Transverse colon (tissue), 4 donors: Measurements from ENCODE around the gene ANK3. TPM values are rescaled to one million over a fixed set of nuclear protein-coding genes. Genes with fewer than 3 reads are reported as not detected.
A peak's percentile ranks its signal among the peaks of the same experiment; 100 is the strongest.

Experiments
- DNase-seq: peaks from one replicate; pipeline ENCODE4 v3.0.0-alpha.2; 2019
- H3K27ac ChIP-seq, 4 donors: fragments of 200-600 bp; sonication (generic); 2 replicates each; pipeline ENCODE4 v1.5.1; 2016 to 2018; ENCODE audit warnings: inconsistent platforms in 4 of 4
- H3K27me3 ChIP-seq: fragments of 200-600 bp; sonication (generic); 2 replicates; pipeline ENCODE4 v1.5.1; 2017; ENCODE audit warnings: inconsistent platforms
- H3K36me3 ChIP-seq, 4 donors: fragments of 200-600 bp; sonication (generic); 2 replicates each; pipeline ENCODE4 v1.5.1; 2017 to 2019; ENCODE audit warnings: inconsistent platforms in 4 of 4
- H3K4me1 ChIP-seq, 4 donors: fragments of 200-600 bp; sonication (generic); 2 replicates each; pipeline ENCODE4 v1.5.1; 2017 to 2020; ENCODE audit warnings: inconsistent platforms in 4 of 4
- H3K4me3 ChIP-seq, 4 donors: fragments of 200-600 bp; sonication (generic); 1 replicate in 1 of 4; 2 replicates in 3 of 4; pipeline versions ENCODE4 v1.5.1 to v1.6.1; 2017 to 2019; ENCODE audit warnings: inconsistent platforms in 4 of 4
- H3K9me3 ChIP-seq, 2 donors: fragments of 200-600 bp; sonication (generic); 2 replicates each; pipeline ENCODE4 v1.5.1; 2017 to 2019; ENCODE audit warnings: inconsistent platforms in 2 of 2
- CTCF ChIP-seq, 5 experiments: fragments of 200-600 bp in 3 of 5; fragments of 450-650 bp in 2 of 5; sonication (generic) in 3 of 5; IDR thresholded peaks; 1 replicate in 2 of 5; 2 replicates in 3 of 5; pipeline ENCODE4 v1.5.1; 2016 to 2017; ENCODE audit warnings: antibody characterized with exemption in 5 of 5, inconsistent platforms in 3 of 5, mild to moderate bottlenecking in 2 of 5, moderate library complexity in 1 of 5
- EP300 ChIP-seq: sonication (generic); formaldehyde crosslinking; IDR thresholded peaks from one replicate; pipeline ENCODE4 v1.6.1; 2017; ENCODE audit warnings: antibody characterized with exemption, low read depth
- POLR2A ChIP-seq: fragments of 450-650 bp; IDR thresholded peaks from one replicate; pipeline ENCODE4 v1.6.1; 2016; ENCODE audit warnings: antibody characterized with exemption, mild to moderate bottlenecking, moderate library complexity
- POLR2AphosphoS5 ChIP-seq, 3 donors: sonication (generic); formaldehyde crosslinking; IDR thresholded peaks; one replicate each; pipeline ENCODE4 v1.6.1; 2016; ENCODE audit warnings: antibody characterized with exemption in 3 of 3
- WGBS, 2 donors: methylation state at CpG; one replicate each; pipeline ENCODE4 v1.1.5; 2018; ENCODE audit warnings: low coverage in 1 of 2; 5-methylcytosine and 5-hydroxymethylcytosine counted together
- in situ Hi-C, 4 donors: fragments of 200-750 bp; cut with MboI; loops; one replicate each; pipeline versions ENCODE4 v1.15.0 to v1.15.1; 2017; ENCODE audit warnings: low sequenced_read_pairs in 3 of 4, low pct_ligation_motif_present in 1 of 4, low pct_unique_long_range_greater_than_20kb in 1 of 4
- intact Hi-C: fragments of 100-400 bp; cut with DNase I; formaldehyde crosslinking; loops from one replicate; pipeline ENCODE4 v1.15.1; 2023; ENCODE audit warnings: low total_unique reads
- total RNA-seq, 4 donors: library from RNA; depleted of rRNA; stranded (reverse); fragments of >200 nt; gene quantifications; one replicate each; pipeline ENCODE4 v1.1.0, GENCODE V29; 2016

The ANK3 gene
- total RNA-seq, 4 donors from 2014 or later = 41.2 to 230 (median 172) TPM

GRCh38 chr10:60139290-60139689 lies 250.4 kb downstream of the ANK3 start:
- no peaks in the 10 kb centered on the region for H3K27me3 ChIP-seq
- H3K4me3 ChIP-seq = peak overlapping the region in 2 of 4 donors; percentile 7 to 42
- no peaks in the 10 kb centered on the region for H3K9me3 ChIP-seq
- H3K36me3 ChIP-seq = no peaks in the 10 kb centered on the region
- in situ Hi-C loops = no loop called here
- TF ChIP-seq CTCF (IDR thresholded peaks at IDR 0.05) (no peak), POLR2A (no peak), POLR2AphosphoS5 (IDR thresholded peaks at IDR 0.05) (no peak), EP300 (no peak)
- peaks cover 3 to 56% (median 18%) of the 10 kb centered on the region in 4 donors for H3K4me1 ChIP-seq
- WGBS, 2 donors = 65 to 76% methylated on average over 3 of the region's 3 CpGs
- intact Hi-C loops = no loop called here
- no peak for DNase-seq
- peak overlapping the region; percentile 74 to 90 (median 87) for H3K27ac ChIP-seq

- no peaks in the 10 kb centered on the region for H3K36me3 ChIP-seq
- peak overlapping the region in 2 of 4 donors; percentile 7 to 42 for H3K4me3 ChIP-seq
- TF ChIP-seq POLR2A (no peak), POLR2AphosphoS5 (IDR thresholded peaks at IDR 0.05) (no peak), EP300 (no peak), CTCF (IDR thresholded peaks at IDR 0.05) (no peak)
- no peaks in the 10 kb centered on the region for H3K9me3 ChIP-seq
- H3K27ac ChIP-seq = peak overlapping the region; percentile 74 to 90 (median 87)
- no peaks in the 10 kb centered on the region for H3K27me3 ChIP-seq
- H3K4me1 ChIP-seq = peaks cover 3 to 55% (median 18%) of the 10 kb centered on the region in 4 donors
- 82 to 94% methylated on average over 5 of the region's 5 CpGs for WGBS, 2 donors
- in situ Hi-C loops (no loop called here), intact Hi-C loops (no loop called here)
- no peak for DNase-seq
Observed at GRCh38 chr10:60138842-60139241, 250.8 kb downstream of the ANK3 start.

- DNase-seq = no peak
- in situ Hi-C loops (no loop called here), intact Hi-C loops (no loop called here)
- TF ChIP-seq CTCF (IDR thresholded peaks at IDR 0.05) (no peak), POLR2A (no peak), POLR2AphosphoS5 (IDR thresholded peaks at IDR 0.05) (no peak), EP300 (no peak)
- Histone ChIP-seq H3K9me3 (no peaks in the 10 kb centered on the region), H3K27ac (peak overlapping the region in 1 of 4 donors; percentile 22), H3K4me3 (peak overlapping the region in 1 of 4 donors; percentile 42), H3K4me1 (peaks cover 3 to 49% (median 18%) of the 10 kb centered on the region in 4 donors), H3K27me3 (no peaks in the 10 kb centered on the region), H3K36me3 (no peaks in the 10 kb centered on the region)
Observed at GRCh38 chr10:60138026-60138425, 251.6 kb downstream of the ANK3 start.

GRCh38 chr10:60137292-60137992 lies 252.2 kb downstream of the ANK3 start:
- 89 to 94% methylated on average over 2 of the region's 2 CpGs for WGBS, 2 donors
- TF ChIP-seq POLR2AphosphoS5 (IDR thresholded peaks at IDR 0.05) (no peak), CTCF (IDR thresholded peaks at IDR 0.05) (no peak), POLR2A (no peak), EP300 (no peak)
- in situ Hi-C loops = no loop called here
- Histone ChIP-seq H3K27ac (peak overlapping the region in 1 of 4 donors; percentile 22), H3K4me1 (peaks cover 3 to 47% (median 17%) of the 10 kb centered on the region in 4 donors), H3K27me3 (no peaks in the 10 kb centered on the region), H3K4me3 (peak overlapping the region in 1 of 4 donors; percentile 42), H3K9me3 (no peaks in the 10 kb centered on the region), H3K36me3 (no peaks in the 10 kb centered on the region)
- DNase-seq = no peak
- intact Hi-C loops = no loop called here
